NCI-H2227 (cell line): Measurements from ENCODE around the gene USP10.

Experiments
- DNase-seq: peaks from one replicate; lab custom pipeline; 2025; ENCODE audit not compliant: unreplicated experiment; lab: John Stamatoyannopoulos, UW

USP10 gene

DNA sequence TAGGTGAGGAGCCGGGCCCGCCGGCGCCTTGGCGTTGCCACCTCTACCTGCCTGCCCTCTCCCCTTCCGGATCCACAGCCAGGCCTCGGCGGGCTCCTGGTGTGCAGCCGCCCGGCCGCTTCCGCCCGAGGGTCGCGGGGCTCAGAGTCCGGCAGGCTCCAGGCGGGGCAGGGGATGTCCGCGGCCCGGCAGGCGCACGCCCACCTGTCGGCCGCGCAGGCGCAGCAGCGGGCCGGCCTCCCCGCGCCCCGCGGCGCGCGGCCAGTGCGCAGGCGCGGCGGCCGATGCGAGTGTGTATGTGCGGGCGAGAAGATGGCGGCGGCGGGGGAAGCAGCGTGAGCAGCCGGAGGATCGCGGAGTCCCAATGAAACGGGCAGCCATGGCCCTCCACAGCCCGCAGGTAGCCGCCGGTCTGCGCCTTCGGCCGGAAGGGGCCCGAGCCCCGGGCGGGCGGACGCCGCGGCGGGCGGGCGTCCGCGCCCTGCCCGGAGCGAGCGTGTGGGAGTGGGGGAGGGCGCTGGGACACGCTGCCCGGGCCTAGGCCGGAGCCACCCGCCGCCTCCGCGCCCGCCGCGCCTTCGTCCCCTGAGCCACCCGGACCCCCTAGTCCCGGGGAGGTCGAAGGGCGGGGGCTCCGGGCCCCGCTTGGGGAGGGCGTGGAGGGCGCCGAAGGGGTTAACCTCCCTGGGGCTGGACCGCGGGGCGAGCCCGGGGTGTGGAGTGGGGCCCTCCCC lies at the start of gene USP10:
USP10 (plus strand) TSS at position 289 of the 734 bp plus-strand sequence; CDS start at position 380, 91 bp downstream.
- peak; percentile 83 for DNase-seq

DNA sequence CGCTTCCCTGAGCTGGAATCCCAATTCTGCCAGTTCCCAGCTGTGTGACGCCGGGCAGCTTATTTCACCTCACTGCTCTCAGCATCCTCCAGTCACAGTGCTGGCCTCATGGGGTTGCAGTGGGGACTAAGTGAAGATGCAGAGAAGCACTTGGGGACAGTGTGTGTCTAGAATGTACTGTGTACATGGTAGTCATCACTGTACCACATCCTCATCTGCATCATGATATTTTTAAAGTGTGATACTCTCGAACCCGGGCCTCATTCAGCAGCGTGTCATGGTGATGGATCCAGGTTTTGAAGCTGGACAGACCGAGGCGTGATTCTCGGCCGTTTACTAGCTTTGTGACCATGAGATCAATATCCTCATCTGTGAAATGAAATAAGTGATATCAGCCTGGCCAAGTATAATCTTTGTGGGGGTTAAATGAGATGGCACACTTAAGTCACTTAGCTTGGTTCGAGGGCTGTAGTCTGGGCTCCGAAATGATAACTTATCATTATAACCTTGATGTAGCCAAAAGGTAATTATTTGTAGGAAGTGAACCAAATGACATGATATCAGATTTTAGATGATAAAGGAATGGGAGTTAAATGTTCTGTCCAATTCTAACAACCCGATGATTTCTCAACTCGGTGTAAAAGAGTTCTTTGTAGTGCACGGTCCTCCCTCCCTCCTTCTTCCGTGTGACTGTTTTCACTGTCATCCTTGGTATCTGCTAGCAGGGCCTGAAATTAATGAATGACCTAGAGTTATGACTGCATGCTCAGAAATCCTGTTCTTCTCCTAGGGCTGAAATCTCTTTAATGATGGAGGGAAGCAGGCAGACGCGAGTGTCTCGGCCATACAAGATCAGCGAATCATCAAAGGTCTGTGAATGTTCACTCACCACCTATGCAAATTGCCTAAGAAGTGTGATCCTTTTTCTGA lies 49.5 kb upstream of the USP10 start:
- no peak for DNase-seq

- no peak for DNase-seq
These were observed 47.2 kb upstream of the USP10 start for GRCh38 chr16:84652566-84652965.

DNA sequence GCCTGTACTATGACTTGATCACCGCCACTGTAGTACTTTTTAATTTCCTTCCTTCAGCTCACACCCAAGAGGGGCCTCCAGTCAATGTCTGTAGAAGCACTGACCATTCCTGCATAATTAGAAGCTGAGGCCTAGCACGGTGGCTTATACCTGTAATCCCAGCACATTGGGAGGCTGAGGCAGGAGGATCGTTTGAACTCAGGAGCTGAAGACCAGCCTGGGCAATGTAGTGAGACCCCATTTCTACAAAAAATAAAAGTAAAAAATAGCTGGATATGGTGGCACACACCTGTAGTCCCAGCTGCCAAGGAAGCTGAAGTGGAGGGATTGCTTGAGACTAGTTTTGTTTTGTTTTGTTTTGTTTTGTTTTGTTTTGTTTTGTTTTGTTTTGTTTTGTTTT lies 45.6 kb upstream of the USP10 start:
- DNase-seq, result no peak

- no peak for DNase-seq
These were observed 44.8 kb upstream of the USP10 start for GRCh38 chr16:84654998-84655397.

- no peak for DNase-seq
These were observed 43.2 kb upstream of the USP10 start for GRCh38 chr16:84656649-84657048.

- no peak for DNase-seq
These were observed 42.5 kb upstream of the USP10 start for GRCh38 chr16:84657229-84657837.

DNA sequence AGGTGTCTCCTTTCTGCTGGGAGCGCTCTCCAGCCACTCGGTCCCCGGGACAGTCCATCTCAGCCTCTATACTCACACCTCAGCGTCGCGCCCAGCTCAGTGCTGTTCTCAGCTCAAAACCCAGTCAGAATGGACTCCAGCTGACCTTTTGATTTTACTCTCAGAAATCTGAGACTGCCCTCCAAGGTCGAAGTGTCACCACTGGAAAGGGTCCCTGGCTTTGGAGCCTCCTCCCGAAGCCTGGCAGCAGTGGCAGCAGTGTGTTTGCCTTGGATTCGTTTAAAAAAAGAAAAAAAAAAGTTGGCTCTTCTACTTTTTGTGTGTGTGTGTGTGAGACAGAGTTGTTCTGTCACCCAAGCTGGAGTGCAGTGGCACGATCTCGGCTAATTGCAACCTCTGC lies 41.1 kb upstream of the USP10 start:
- DNase-seq, result no peak

GRCh38 chr16:84659656-84660300 lies 40.0 kb upstream of the USP10 start:
- no peak for DNase-seq

DNA sequence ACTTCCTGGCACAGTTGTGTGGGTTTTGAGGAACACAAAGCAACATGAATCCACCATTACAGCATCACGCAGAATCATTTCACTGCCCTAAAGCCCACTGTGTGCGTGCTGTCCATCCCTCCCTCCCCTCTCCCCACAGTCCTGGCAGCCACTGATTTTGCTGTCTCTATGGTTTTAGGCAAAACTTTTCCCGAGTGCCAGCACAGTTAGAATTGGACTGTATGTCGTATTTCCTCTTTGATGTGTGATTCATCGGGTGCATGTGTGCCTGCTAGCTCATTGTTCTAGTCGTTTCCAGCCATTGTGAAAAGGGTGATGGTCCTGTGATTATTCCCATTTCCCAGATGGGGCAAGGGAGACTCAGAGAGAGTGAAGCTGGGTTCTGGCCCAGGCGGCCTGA lies 38.8 kb upstream of the USP10 start:
- DNase-seq, result no peak

DNA sequence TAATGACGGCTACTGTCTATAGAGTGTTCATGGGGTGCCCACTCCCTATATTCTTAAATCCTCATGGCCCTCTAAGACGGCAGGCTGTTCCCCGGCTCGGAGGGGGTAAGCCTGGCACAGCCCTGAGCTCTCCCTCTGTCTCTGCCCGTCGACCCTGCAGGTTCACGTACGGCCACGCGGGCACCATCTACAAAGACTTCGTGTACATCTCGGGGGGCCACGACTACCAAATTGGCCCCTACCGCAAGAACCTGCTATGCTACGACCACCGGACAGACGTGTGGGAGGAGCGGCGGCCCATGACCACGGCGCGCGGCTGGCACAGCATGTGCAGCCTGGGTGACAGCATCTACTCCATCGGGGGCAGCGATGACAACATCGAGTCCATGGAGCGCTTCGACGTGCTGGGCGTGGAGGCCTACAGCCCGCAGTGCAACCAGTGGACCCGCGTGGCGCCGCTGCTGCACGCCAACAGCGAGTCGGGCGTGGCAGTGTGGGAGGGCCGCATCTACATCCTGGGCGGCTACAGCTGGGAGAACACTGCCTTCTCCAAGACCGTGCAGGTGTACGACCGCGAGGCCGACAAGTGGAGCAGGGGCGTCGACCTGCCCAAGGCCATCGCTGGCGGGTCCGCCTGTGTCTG lies 38.3 kb upstream of the USP10 start:
- no peak for DNase-seq

- no peak for DNase-seq
These were observed 37.3 kb upstream of the USP10 start for GRCh38 chr16:84662471-84662870.

GRCh38 chr16:84663433-84664101 lies 36.2 kb upstream of the USP10 start:
- DNase-seq, result no peak

- DNase-seq, result no peak
These were observed 34.4 kb upstream of the USP10 start for GRCh38 chr16:84665359-84665758.

- DNase-seq, result no peak
These were observed 34.0 kb upstream of the USP10 start for GRCh38 chr16:84665843-84666242.

DNA sequence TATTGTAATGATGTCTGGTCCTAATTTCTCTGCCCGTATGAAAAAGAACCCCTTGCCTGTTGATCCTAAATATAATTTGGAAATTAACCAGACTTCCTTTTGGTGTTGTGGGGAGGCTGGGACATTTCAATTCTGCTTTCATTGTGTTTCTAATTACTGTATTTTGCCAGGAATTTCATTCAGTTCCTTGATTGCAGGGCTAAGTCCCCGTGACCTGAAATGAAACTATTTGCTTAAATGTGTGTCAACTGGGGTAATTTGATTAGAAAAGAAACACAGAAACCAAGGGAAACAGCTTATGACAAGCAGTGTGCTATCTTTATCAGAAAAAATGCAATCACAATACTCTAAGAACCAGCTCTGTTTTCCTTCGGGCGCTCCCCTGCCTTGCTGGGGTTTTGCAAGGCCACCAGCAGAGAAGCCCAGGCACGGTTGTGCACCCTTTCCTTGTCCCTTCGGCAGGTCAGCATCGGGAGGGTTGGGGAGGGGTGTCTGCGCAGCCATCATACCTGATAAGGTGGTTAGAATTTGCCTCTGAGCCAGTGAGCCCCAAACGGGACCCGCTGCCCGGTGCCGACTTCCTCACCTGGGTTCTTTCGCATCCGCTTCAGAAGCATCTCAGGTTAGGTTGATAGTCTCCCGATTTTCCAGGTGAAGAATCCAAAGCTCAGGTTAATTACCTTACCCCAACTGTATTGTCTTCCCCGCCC lies 32.0 kb upstream of the USP10 start:
- DNase-seq, result no peak

- no peak for DNase-seq
These were observed 29.7 kb upstream of the USP10 start for GRCh38 chr16:84670063-84670462.

GRCh38 chr16:84672276-84673202 lies 27.3 kb upstream of the USP10 start:
- DNase-seq, result peak; percentile 48

- DNase-seq, result no peak
These were observed 26.6 kb upstream of the USP10 start for GRCh38 chr16:84673203-84673535.
